RWPE2 (cell line): Measurements from ENCODE around the gene C2.

ENCODE experiments used
- ATAC-seq: fragments of 200-7000 bp; cut with Tn5 transposase; 3 replicates; pipeline ENCODE4 v1.9.1; 2021; ENCODE audit warnings: low read depth
- DNase-seq: peaks from one replicate; pipeline ENCODE4 v3.0.0-alpha.2; 2020; ENCODE audit warnings: low spot score
- H3K27ac ChIP-seq: fragments of 450-650 bp; 2 replicates; pipeline ENCODE4 v1.5.1; 2017; ENCODE audit warnings: mild to moderate bottlenecking; ENCODE audit not compliant: poor library complexity, severe bottlenecking
- H3K27me3 ChIP-seq: fragments of 250-450 bp; sonication (Bioruptor Pico); 2 replicates; pipeline ENCODE4 v1.5.1; 2021; ENCODE audit warnings: mild to moderate bottlenecking, moderate library complexity; ENCODE audit not compliant: insufficient read depth, poor library complexity, severe bottlenecking
- H3K36me3 ChIP-seq: fragments of 250-450 bp; sonication (Bioruptor Pico); 2 replicates; pipeline ENCODE4 v1.5.1; 2020; ENCODE audit warnings: low read depth, mild to moderate bottlenecking, moderate library complexity
- H3K4me1 ChIP-seq: fragments of 250-450 bp; sonication (Bioruptor Pico); 2 replicates; pipeline ENCODE4 v1.5.1; 2021; ENCODE audit warnings: mild to moderate bottlenecking, moderate library complexity; ENCODE audit not compliant: insufficient read depth, poor library complexity, severe bottlenecking
- H3K4me3 ChIP-seq: fragments of 250-450 bp; sonication (Bioruptor Pico); 2 replicates; pipeline ENCODE4 v1.5.1; 2021; ENCODE audit warnings: mild to moderate bottlenecking, moderate library complexity; ENCODE audit not compliant: severe bottlenecking
- H3K9me3 ChIP-seq: fragments of 250-450 bp; sonication (Bioruptor Pico); 2 replicates; pipeline ENCODE4 v1.5.1; 2021; ENCODE audit warnings: mild to moderate bottlenecking, moderate library complexity; ENCODE audit not compliant: severe bottlenecking
- CTCF ChIP-seq: fragments of 450-650 bp; IDR thresholded peaks from one replicate; pipeline ENCODE4 v1.5.1; 2017; ENCODE audit warnings: mild to moderate bottlenecking, moderate library complexity; ENCODE audit not compliant: poor library complexity, severe bottlenecking

C2 gene

GRCh38 chr6:31892821-31893220 is 34.7 kb upstream of the C2 start:
- H3K36me3 ChIP-seq: peaks cover 72% of the 10 kb centered on the region
- H3K4me3 ChIP-seq: no peak overlapping the region
- no peaks in the 10 kb centered on the region for H3K27me3 ChIP-seq
- no peak for ATAC-seq
- H3K27ac ChIP-seq: no peak overlapping the region
- no peak for TF ChIP-seq CTCF
- no peaks in the 10 kb centered on the region for H3K4me1 ChIP-seq
- no peak for DNase-seq
- H3K9me3 ChIP-seq: no peaks in the 10 kb centered on the region

- Histone ChIP-seq H3K27ac (peak overlapping the region; percentile 58), H3K9me3 (no peaks in the 10 kb centered on the region), H3K27me3 (no peaks in the 10 kb centered on the region), H3K36me3 (peaks cover 43% of the 10 kb centered on the region), H3K4me3 (peak overlapping the region; percentile 67), H3K4me1 (peaks cover 4% of the 10 kb centered on the region)
- ATAC-seq (no peak), DNase-seq (no peak)
- no peak for TF ChIP-seq CTCF
Measured at GRCh38 chr6:31896493-31896855, 31.0 kb upstream of the C2 start.

DNA sequence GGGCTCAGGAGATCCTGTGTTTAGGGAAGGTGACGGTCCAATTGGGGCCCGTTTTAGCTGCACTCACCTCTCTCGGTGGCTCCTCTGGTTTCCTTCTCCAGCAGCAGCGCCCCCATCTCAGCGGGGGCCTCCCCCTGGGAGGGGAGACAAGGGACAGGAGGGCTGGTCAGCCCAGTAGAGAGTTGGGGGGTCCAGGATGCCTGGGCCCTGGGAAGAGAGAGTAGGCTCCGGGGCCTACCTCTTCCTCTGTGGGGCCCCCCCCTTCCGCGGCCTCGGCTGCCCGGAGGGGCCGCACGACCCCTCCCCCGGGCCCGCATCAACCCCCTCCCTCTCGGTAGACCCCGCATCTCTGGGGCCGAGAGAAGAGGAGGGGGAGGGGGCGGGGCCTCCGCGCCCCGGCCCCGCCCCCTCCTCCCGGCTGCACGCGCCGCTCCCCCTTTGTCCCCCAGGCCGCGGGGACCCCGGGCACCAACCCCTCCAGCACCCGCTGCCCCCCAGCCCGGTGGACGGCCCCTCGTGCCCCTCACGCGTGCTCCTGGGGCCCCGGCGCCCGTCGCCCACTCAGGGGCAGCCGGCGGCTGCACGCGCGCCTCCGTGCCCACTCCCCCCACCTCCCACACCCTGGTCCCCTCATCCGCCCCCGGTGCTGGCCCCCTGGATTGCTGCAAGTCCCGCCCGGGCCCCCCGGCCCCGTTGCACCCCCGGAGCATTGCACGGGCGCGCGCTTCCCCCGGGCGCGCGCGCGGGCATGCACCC is 30.5 kb upstream of the C2 start:
- H3K27me3 ChIP-seq: no peaks in the 10 kb centered on the region
- H3K36me3 ChIP-seq: peaks cover 38% of the 10 kb centered on the region
- DNase-seq: no peak

GRCh38 chr6:31897612-31898382 is 29.7 kb upstream of the C2 start, which contains the start of gene EHMT2:
Gene EHMT2, minus strand, starts transcription at chr6:31897698. Its CDS starts 21 bp downstream, at chr6:31897677.
- peak within 1 kb of the TSS; percentile 58 for H3K27ac ChIP-seq
- H3K27me3 ChIP-seq: no peaks in the 10 kb centered on the region
- no peak for TF ChIP-seq CTCF
- H3K4me1 ChIP-seq: peaks cover 4% of the 10 kb centered on the region
- ATAC-seq: peak; percentile 56
- H3K4me3 ChIP-seq: peak within 1 kb of the TSS; percentile 67
- DNase-seq: no peak
- H3K36me3 ChIP-seq: peaks cover 30% of the 10 kb centered on the region
- H3K9me3 ChIP-seq: no peaks in the 10 kb centered on the region

More for the DNA sequence above, 30.5 kb upstream of the C2 start:
- H3K27ac ChIP-seq: peak overlapping the region; percentile 58
- H3K4me3 ChIP-seq: peak overlapping the region; percentile 67
- H3K4me1 ChIP-seq: peaks cover 4% of the 10 kb centered on the region
- TF ChIP-seq CTCF: no peak
- ATAC-seq: no peak
- no peaks in the 10 kb centered on the region for H3K9me3 ChIP-seq
